T-helper 22 cell (primary cell): Measurements from ENCODE around the gene NXPE2.
"Not testable (repeated sequence)": the region's sequence is repeated elsewhere in the genome, so short reads cannot be mapped to it uniquely, and the experiment has no call there.

ENCODE experiments used
- DNase-seq: peaks from one replicate; pipeline ENCODE4 v3.0.0-alpha.2; 2020; ENCODE audit warnings: low read depth

Gene NXPE2

GRCh38 chr11:114678125-114679036 lies at the start of gene NXPE2:
Gene NXPE2, plus strand, starts transcription at chr11:114678527. Its CDS starts 49 bp downstream, at chr11:114678576.
- no peak for DNase-seq

- not testable (repeated sequence) for DNase-seq
Observed at GRCh38 chr11:114631445-114631965, 46.8 kb upstream of the NXPE2 start.

GRCh38 chr11:114639440-114639839 lies 38.9 kb upstream of the NXPE2 start:
- not testable (repeated sequence) for DNase-seq

- no peak for DNase-seq
Observed at GRCh38 chr11:114650661-114651060, 27.7 kb upstream of the NXPE2 start.

GRCh38 chr11:114651145-114651718 lies 27.1 kb upstream of the NXPE2 start:
- no peak for DNase-seq

GRCh38 chr11:114653148-114653547 lies 25.2 kb upstream of the NXPE2 start:
- no peak for DNase-seq

- DNase-seq = no peak
Observed at GRCh38 chr11:114664641-114665040, 13.7 kb upstream of the NXPE2 start.

GRCh38 chr11:114666760-114667159 lies 11.6 kb upstream of the NXPE2 start:
- no peak for DNase-seq

- DNase-seq = no peak
Observed at GRCh38 chr11:114668109-114668508, 10.2 kb upstream of the NXPE2 start.

- no peak for DNase-seq
Observed at GRCh38 chr11:114673661-114674060, 4.7 kb upstream of the NXPE2 start.

GRCh38 chr11:114679505-114679904 lies 1.2 kb downstream of the NXPE2 start:
- no peak for DNase-seq

- no peak for DNase-seq
Observed at GRCh38 chr11:114683007-114683406, 4.7 kb downstream of the NXPE2 start.

- DNase-seq = no peak
Observed at GRCh38 chr11:114684636-114685035, 6.3 kb downstream of the NXPE2 start.

- no peak for DNase-seq
Observed at GRCh38 chr11:114685097-114685496, 6.8 kb downstream of the NXPE2 start.

- no peak for DNase-seq
Observed at GRCh38 chr11:114705280-114706024, 27.1 kb downstream of the NXPE2 start.

GRCh38 chr11:114709960-114710359 lies 31.6 kb downstream of the NXPE2 start:
- no peak for DNase-seq

GRCh38 chr11:114713756-114714155 lies 35.4 kb downstream of the NXPE2 start:
- DNase-seq = no peak

GRCh38 chr11:114719562-114719961 lies 41.2 kb downstream of the NXPE2 start:
- DNase-seq = no peak

GRCh38 chr11:114724916-114725524 lies 46.7 kb downstream of the NXPE2 start:
- no peak for DNase-seq

- DNase-seq = no peak
Observed at GRCh38 chr11:114725623-114726022, 47.3 kb downstream of the NXPE2 start.

- DNase-seq = no peak
Observed at GRCh38 chr11:114736806-114737205, 58.5 kb downstream of the NXPE2 start.

GRCh38 chr11:114738954-114739353 lies 60.6 kb downstream of the NXPE2 start:
- DNase-seq = no peak
